Measurements from ENCODE around the gene BBLN.

Gene BBLN

GRCh38 chr9:128163027-128163515 lies 3.0 kb downstream of the BBLN start:
- TF ChIP-seq GATA2 (IDR thresholded peaks at IDR 0.05; ENCODE audit: low read depth, low read length) (no peak), GATA3 (IDR thresholded peaks at IDR 0.05; ENCODE audit: low read depth, low read length) (no peak)

GRCh38 chr9:128163523-128164306 lies 3.6 kb downstream of the BBLN start:
- TF ChIP-seq GATA3 (IDR thresholded peaks at IDR 0.05; ENCODE audit: low read depth, low read length): no peak
- TF ChIP-seq GATA2 (IDR thresholded peaks at IDR 0.05; ENCODE audit: low read depth, low read length): no peak

- TF ChIP-seq GATA2 (IDR thresholded peaks at IDR 0.05; ENCODE audit: low read depth, low read length): no peak
- TF ChIP-seq GATA3 (IDR thresholded peaks at IDR 0.05; ENCODE audit: low read depth, low read length): no peak
These were observed 4.3 kb downstream of the BBLN start for GRCh38 chr9:128164307-128164885.

- TF ChIP-seq GATA2 (IDR thresholded peaks at IDR 0.05; ENCODE audit: low read depth, low read length) (no peak), GATA3 (IDR thresholded peaks at IDR 0.05; ENCODE audit: low read depth, low read length) (no peak)
These were observed 6.1 kb downstream of the BBLN start for GRCh38 chr9:128166169-128166568.

GRCh38 chr9:128167209-128167608 lies 7.1 kb downstream of the BBLN start:
- TF ChIP-seq GATA2 (IDR thresholded peaks at IDR 0.05; ENCODE audit: low read depth, low read length): no peak
- no peak for TF ChIP-seq GATA3 (IDR thresholded peaks at IDR 0.05; ENCODE audit: low read depth, low read length)

- TF ChIP-seq GATA2 (IDR thresholded peaks at IDR 0.05; ENCODE audit: low read depth, low read length) (no peak), GATA3 (IDR thresholded peaks at IDR 0.05; ENCODE audit: low read depth, low read length) (no peak)
These were observed 8.8 kb downstream of the BBLN start for GRCh38 chr9:128168731-128169308.

GRCh38 chr9:128169492-128169891 lies 9.4 kb downstream of the BBLN start:
- no peak for TF ChIP-seq GATA2 (IDR thresholded peaks at IDR 0.05; ENCODE audit: low read depth, low read length)
- no peak for TF ChIP-seq GATA3 (IDR thresholded peaks at IDR 0.05; ENCODE audit: low read depth, low read length)

GRCh38 chr9:128169925-128170324 lies 9.9 kb downstream of the BBLN start:
- TF ChIP-seq GATA2 (IDR thresholded peaks at IDR 0.05; ENCODE audit: low read depth, low read length) (no peak), GATA3 (IDR thresholded peaks at IDR 0.05; ENCODE audit: low read depth, low read length) (no peak)

- TF ChIP-seq GATA2 (IDR thresholded peaks at IDR 0.05; ENCODE audit: low read depth, low read length): no peak
- no peak for TF ChIP-seq GATA3 (IDR thresholded peaks at IDR 0.05; ENCODE audit: low read depth, low read length)
These were observed 14.0 kb downstream of the BBLN start for GRCh38 chr9:128174062-128174461.

- TF ChIP-seq GATA3 (IDR thresholded peaks at IDR 0.05; ENCODE audit: low read depth, low read length) (no peak), GATA2 (IDR thresholded peaks at IDR 0.05; ENCODE audit: low read depth, low read length) (no peak)
These were observed 15.1 kb downstream of the BBLN start for GRCh38 chr9:128175102-128175563.

GRCh38 chr9:128175726-128176125 lies 15.7 kb downstream of the BBLN start:
- TF ChIP-seq GATA3 (IDR thresholded peaks at IDR 0.05; ENCODE audit: low read depth, low read length) (no peak), GATA2 (IDR thresholded peaks at IDR 0.05; ENCODE audit: low read depth, low read length) (no peak)

GRCh38 chr9:128178806-128179431 lies 18.9 kb downstream of the BBLN start:
- TF ChIP-seq GATA2 (IDR thresholded peaks at IDR 0.05; ENCODE audit: low read depth, low read length): no peak

GRCh38 chr9:128180001-128180400 lies 19.9 kb downstream of the BBLN start:
- TF ChIP-seq GATA3 (IDR thresholded peaks at IDR 0.05; ENCODE audit: low read depth, low read length) (no peak), GATA2 (IDR thresholded peaks at IDR 0.05; ENCODE audit: low read depth, low read length) (no peak)

GRCh38 chr9:128180447-128180846 lies 20.4 kb downstream of the BBLN start:
- TF ChIP-seq GATA3 (IDR thresholded peaks at IDR 0.05; ENCODE audit: low read depth, low read length) (no peak), GATA2 (IDR thresholded peaks at IDR 0.05; ENCODE audit: low read depth, low read length) (no peak)

Measured in SH-SY5Y (cell line).